Mesothelial cell of epicardium (in vitro differentiated cells): Measurements from ENCODE around the gene ANKK1. TPM values are rescaled to one million over a fixed set of nuclear protein-coding genes. Genes with fewer than 3 reads are reported as not detected.

Experiments
- DNase-seq, 2 experiments: peaks; one replicate each; pipeline ENCODE4 v3.0.0; 2021; ENCODE audit warnings: low spot score in 2 of 2; ENCODE audit not compliant: unreplicated experiment in 2 of 2
- H3K27ac Mint-ChIP-seq: 2 replicates; pipeline ENCODE4 v1.8.0; 2021; ENCODE audit warnings: mixed read lengths
- H3K27me3 Mint-ChIP-seq: 2 replicates; pipeline ENCODE4 v1.8.0; 2021; ENCODE audit warnings: low read depth, mixed read lengths
- H3K36me3 Mint-ChIP-seq: 2 replicates; pipeline ENCODE4 v1.8.0; 2021; ENCODE audit warnings: mixed read lengths
- H3K4me1 Mint-ChIP-seq: 2 replicates; pipeline ENCODE4 v1.8.0; 2021; ENCODE audit warnings: mixed read lengths
- H3K4me3 Mint-ChIP-seq: 2 replicates; pipeline ENCODE4 v1.8.0; 2021; ENCODE audit warnings: mild to moderate bottlenecking, moderate library complexity, mixed read lengths
- H3K9me3 Mint-ChIP-seq: 2 replicates; pipeline ENCODE4 v1.8.0; 2021; ENCODE audit warnings: mixed read lengths
- total RNA-seq: library from RNA; stranded (reverse); gene quantifications from 3 replicates; pipeline ENCODE4 v1.2.1, GENCODE V29; 2021
- TF ChIP-seq, protein P1 (sequence below): fragments of 200-600 bp; sonication (generic); IDR thresholded peaks from one replicate; pipeline ENCODE4 v1.5.0; 2021; ENCODE audit warnings: antibody characterized with exemption; ENCODE audit not compliant: unreplicated experiment

Gene ANKK1
- total RNA-seq, 1 donor from 2014 or later = 2.8 TPM

DNA sequence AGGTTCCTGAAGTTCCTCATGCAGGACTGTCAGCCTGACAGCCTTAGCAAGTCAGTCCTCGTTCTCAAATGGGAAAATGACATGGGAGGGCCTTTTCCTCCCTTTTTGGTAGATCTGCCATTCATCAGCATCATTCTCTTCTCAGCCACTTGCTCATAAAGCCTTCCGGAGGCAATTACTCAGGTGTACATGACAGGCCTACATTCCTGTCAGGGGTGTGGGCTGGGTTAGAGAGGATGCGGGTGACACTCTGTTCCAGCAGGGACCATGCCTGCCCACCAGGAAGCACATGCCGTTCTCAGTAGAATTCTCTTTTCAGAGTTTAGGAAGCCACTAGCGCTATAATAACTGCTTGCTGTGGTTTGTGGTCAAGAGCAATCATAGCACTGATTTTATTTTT is 24.2 kb upstream of the ANKK1 start:
- no peak overlapping the region for H3K4me3 Mint-ChIP-seq
- peaks cover 3% of the 10 kb centered on the region for H3K4me1 Mint-ChIP-seq
- DNase-seq = no peak
- no peak overlapping the region for H3K27ac Mint-ChIP-seq
- no peaks in the 10 kb centered on the region for H3K9me3 Mint-ChIP-seq
- H3K27me3 Mint-ChIP-seq = no peaks in the 10 kb centered on the region
- peaks cover 58% of the 10 kb centered on the region for H3K36me3 Mint-ChIP-seq
- TF ChIP-seq, protein P1, sequence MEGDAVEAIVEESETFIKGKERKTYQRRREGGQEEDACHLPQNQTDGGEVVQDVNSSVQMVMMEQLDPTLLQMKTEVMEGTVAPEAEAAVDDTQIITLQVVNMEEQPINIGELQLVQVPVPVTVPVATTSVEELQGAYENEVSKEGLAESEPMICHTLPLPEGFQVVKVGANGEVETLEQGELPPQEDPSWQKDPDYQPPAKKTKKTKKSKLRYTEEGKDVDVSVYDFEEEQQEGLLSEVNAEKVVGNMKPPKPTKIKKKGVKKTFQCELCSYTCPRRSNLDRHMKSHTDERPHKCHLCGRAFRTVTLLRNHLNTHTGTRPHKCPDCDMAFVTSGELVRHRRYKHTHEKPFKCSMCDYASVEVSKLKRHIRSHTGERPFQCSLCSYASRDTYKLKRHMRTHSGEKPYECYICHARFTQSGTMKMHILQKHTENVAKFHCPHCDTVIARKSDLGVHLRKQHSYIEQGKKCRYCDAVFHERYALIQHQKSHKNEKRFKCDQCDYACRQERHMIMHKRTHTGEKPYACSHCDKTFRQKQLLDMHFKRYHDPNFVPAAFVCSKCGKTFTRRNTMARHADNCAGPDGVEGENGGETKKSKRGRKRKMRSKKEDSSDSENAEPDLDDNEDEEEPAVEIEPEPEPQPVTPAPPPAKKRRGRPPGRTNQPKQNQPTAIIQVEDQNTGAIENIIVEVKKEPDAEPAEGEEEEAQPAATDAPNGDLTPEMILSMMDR = no peak

DNA sequence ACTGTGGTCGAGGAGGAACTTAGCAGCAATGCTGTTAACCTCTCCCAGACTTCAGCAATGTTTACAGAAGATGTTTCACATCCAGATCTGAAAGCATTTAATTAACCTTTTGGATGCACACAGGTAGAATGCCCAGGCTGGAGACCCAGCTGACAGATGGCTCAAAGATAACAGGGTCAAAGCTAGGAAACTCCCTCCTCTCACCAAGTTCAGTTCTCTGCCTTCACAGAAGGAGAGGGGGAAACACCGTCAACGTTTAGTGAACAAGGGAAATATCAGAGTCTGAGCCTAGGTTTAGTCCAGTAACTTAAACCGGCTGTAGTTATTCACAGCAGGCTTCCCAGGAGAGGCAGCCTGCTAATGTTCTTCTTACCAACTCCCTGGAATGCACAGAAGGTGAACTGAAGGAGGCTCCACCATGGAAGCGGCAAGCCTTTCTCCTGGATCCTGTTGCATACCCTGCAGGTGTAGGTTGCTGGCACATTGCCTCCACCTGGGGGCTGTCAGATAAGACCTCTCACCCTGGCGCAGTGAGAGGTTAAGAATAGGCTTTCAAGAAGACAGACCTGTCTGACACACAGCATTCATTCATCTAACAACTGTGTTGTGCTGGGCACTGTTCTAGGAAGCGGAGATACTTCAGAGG is 23.5 kb upstream of the ANKK1 start:
- DNase-seq = no peak
- Mint-ChIP-seq H3K36me3 (peaks cover 56% of the 10 kb centered on the region), H3K27ac (no peak overlapping the region), H3K4me3 (no peak overlapping the region), H3K4me1 (peaks cover 3% of the 10 kb centered on the region), H3K9me3 (no peaks in the 10 kb centered on the region), H3K27me3 (no peaks in the 10 kb centered on the region)
- TF ChIP-seq, protein P1 = no peak

DNA sequence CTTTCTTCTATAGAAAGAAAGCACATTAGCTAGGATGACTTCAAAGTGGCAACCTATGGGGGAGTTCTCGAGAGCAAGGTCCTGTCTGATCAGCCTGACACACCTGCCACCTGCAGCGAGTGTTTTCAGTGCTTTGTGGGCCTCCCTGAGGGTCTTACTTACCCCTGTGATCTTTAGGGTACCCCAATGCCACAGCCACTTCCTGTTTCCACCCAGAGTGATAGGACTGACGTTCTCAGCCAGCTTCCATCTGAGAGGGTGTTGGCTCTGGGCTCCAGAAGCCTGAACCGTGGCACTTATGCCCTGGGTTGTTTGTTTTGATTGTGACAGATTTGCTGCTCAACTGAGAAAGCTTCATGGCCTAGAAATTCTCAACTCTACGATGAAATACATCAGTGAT is 21.7 kb upstream of the ANKK1 start:
- H3K4me1 Mint-ChIP-seq = peaks cover 3% of the 10 kb centered on the region
- H3K27me3 Mint-ChIP-seq = no peaks in the 10 kb centered on the region
- H3K36me3 Mint-ChIP-seq = peaks cover 41% of the 10 kb centered on the region
- no peak overlapping the region for H3K27ac Mint-ChIP-seq
- TF ChIP-seq, protein P1 = no peak
- no peak overlapping the region for H3K4me3 Mint-ChIP-seq
- no peaks in the 10 kb centered on the region for H3K9me3 Mint-ChIP-seq
- DNase-seq = no peak

DNA sequence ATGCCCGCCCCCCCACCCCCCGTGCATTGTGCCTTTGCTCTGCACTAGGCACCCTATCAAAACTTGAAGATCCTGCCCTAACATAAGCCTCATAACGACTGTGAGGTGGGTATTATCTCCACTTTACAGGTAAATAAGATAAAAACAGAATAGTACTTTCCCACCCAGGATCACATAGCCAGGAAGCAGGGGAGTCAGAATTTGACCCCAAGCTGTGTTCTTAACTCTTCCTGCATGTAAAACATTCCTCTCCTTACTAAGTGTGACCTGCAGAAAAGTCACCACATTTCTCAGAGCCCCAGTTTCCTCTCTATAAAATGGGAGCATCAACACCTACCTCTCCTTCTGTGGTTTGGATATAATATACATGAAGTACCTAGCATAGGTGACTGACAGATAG is 18.2 kb upstream of the ANKK1 start:
- Mint-ChIP-seq H3K4me1 (peaks cover 11% of the 10 kb centered on the region), H3K27me3 (no peaks in the 10 kb centered on the region), H3K9me3 (no peaks in the 10 kb centered on the region), H3K4me3 (no peak overlapping the region), H3K27ac (no peak overlapping the region), H3K36me3 (peaks cover 15% of the 10 kb centered on the region)
- TF ChIP-seq, protein P1 = no peak
- no peak for DNase-seq

DNA sequence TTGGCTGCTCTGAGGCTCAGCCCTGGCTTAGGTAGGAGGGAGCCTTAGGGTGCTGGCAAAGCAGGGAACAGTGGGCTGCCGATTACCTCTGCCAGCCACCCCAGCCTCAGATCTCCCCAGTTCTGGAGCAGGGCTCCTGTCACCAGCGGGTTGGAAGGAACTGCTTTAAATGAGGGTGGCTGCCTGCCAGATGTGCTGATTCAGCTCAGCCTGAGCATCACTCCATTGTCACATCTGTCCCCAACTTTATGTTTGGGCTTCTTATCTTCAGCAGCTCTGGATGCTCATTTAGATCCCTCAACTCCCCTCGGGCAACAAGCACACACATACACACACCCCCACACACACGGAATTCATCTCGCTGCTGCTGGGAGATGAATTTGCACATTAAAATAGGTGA is 16.9 kb upstream of the ANKK1 start:
- H3K27ac Mint-ChIP-seq = no peak overlapping the region
- no peaks in the 10 kb centered on the region for H3K9me3 Mint-ChIP-seq
- DNase-seq = no peak
- H3K27me3 Mint-ChIP-seq = no peaks in the 10 kb centered on the region
- H3K4me3 Mint-ChIP-seq = no peak overlapping the region
- peaks cover 15% of the 10 kb centered on the region for H3K36me3 Mint-ChIP-seq
- TF ChIP-seq, protein P1 = no peak
- H3K4me1 Mint-ChIP-seq = peaks cover 11% of the 10 kb centered on the region

DNA sequence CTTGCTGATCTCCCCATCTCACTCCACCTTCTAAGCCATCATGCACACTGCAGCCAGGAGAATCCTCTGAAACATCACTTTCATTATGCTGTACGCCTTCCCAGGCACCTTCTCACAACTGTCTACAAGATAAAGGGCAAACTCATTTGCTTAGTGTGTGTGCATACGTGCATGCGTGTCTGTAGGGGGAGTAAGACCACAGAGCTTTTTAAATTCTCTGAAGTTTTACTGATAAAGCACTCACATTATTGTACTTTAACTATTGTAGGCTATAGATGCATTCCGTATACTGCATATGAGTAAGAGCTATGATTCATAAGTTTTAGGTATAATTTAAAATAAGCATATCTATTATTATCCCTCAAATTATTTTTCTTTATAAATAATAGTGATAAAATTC is 15.3 kb upstream of the ANKK1 start:
- no peak for DNase-seq
- Mint-ChIP-seq H3K27ac (no peak overlapping the region), H3K36me3 (peaks cover 9% of the 10 kb centered on the region), H3K4me1 (peaks cover 20% of the 10 kb centered on the region), H3K27me3 (no peaks in the 10 kb centered on the region), H3K9me3 (no peaks in the 10 kb centered on the region), H3K4me3 (no peak overlapping the region)
- TF ChIP-seq, protein P1 = peak; percentile 29
